GM11168 (cell line): ENCODE results near the gene TMEM178B.

ENCODE experiments used
- in situ Hi-C: fragments of 300-500 bp; cut with MboI; formaldehyde crosslinking; loops from one replicate; pipeline ENCODE4 v1.12.0; 2022; ENCODE audit warnings: low sequenced_read_pairs; ENCODE audit not compliant: unreplicated experiment

TMEM178B gene

GRCh38 chr7:141251180-141251579 is 177.3 kb downstream of the TMEM178B start:
- in situ Hi-C loops, result no loop called here

DNA sequence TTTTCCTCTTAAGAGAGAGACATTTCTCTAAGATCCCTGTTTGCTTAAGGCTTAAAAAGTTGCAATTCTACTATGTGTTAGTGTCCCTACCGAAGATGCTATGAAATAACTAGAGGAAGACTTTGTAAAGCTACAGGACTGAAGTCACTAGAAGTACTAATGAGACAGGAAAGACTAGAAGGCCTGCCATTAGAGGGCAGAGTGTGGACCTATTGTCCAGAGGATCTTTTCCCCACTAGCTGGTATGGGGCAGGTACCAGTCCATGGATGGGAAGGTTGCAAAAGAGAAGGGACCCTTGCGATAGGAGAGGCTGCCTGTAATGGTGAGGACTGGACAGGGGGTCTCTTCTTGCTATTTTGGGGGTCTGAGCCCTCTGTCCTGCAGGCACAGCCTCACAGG is 178.1 kb downstream of the TMEM178B start:
- in situ Hi-C loops, result no loop called here

- in situ Hi-C loops, result no loop called here
These were observed 183.7 kb downstream of the TMEM178B start for GRCh38 chr7:141257597-141257996.

GRCh38 chr7:141258559-141258958 is 184.7 kb downstream of the TMEM178B start:
- in situ Hi-C loops, result no loop called here

DNA sequence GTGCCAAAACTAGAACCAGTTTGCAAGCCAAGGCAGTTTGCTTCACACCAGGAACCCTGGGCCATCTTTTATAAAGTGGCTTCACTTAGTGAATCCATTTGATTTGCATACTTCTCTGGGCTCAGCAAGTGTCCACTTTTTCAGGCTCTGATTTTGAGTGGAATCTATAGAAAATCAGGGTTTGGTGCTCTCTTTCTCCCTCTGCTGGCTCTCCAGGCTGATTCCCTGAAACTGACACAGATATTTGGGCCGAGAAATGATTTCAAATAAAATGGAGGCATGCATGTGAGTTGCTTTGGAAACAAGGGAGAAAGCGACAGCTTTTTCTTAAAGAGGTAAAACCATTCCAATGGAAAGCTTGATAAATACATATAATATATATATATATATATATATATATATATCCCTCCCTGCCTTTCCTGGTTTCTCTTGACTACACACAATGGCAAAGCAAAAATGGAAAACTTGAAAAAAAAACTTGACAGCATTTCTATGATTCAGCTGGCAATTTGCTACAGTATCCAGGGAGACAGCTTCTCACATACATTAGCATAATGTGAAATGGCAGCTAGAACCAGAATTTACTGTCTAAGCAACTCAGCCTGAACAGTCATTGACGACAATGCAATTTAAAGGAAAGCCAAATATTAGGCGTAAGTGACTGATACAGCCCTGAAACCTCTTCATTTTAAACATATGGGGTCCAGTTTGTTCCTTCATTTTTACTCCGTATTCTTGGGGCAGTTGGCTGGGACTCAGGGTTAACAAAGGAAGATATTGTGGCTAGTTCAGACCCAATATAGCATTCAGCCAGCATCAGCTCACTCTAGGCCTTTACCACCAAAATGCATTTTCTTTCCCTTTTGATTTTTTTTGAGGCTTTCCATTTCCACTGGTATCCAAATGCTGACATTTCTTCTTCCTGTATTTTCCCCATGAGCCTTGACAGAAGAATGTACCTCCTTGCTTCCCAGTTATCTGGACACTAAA is 188.5 kb downstream of the TMEM178B start:
- in situ Hi-C loops, result no loop called here

GRCh38 chr7:141263508-141263907 is 189.6 kb downstream of the TMEM178B start:
- in situ Hi-C loops, result no loop called here

DNA sequence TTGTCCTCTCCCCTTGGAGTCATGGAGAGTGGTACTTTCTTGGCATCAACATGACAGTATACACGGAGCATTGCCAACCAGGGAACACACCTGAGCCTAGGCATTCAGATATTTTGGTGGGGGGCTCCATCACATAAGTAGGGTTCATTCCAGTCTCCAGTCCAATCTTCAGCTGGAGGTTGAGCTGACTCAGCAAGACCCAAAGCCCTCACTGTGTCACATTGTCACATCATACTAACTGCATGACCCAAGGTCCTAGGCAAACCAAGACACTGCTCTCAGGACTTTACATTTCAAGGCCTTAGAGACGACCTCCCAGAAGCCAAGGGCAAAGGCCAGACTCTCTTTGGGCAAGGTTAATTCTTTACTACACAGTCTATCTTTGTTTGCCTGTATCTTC is 190.1 kb downstream of the TMEM178B start:
- in situ Hi-C loops, result no loop called here

DNA sequence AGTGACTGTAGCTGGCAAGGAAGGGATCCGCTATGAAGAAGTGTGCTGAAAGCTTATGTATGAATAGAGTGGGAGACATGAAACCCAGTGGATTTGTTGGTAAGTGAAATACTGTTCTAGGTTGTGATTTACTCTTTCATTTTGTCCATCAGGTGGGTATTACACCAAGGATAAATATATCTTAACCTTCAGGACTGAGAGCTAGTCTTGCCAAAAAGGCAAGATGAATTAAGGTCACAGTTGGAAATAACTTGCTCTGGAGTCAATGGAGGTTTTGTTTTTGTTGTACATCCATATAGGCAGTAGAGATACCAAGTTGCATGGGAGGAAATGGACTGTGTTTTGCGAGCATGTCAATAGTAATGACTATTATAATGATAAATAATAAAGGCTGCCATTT is 190.6 kb downstream of the TMEM178B start:
- in situ Hi-C loops, result no loop called here

DNA sequence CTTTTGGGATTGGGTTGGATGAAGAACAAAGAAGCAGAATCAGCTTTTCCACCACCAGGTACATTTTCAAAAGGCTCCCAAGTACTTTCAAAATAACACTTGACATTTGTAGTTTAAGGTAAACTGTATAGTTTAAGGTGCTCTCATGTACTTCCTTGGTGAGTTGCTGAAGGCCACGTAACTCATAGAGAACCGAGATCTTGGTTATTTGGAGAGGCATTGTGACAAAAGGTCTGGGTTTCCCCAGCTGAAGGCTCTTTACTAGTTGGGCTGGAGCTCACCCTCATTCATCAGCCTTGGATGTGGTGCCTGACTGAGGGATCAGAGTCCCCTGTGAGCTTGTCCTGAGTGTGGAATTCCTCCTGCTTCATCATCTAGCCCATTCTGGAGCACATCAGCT is 191.8 kb downstream of the TMEM178B start:
- in situ Hi-C loops, result no loop called here

DNA sequence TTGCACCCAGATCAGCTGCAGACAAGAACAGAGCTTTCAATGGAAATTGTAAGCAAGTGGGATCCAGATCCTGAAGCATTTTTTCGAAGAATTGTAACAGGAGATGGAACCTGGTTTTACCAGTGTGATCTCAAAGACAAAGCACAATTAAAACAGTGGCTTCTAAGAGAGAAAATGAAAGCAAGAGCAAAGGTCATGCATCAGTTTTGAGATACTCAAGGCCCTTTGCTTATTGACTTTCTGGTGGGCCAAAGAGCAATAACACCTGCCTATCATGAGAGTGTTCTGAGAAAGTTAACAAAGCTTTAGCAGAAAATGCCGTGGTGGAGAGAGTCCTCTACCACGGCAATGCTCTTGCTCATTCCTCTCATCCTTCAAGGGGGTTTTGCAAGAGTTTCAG is 194.8 kb downstream of the TMEM178B start:
- in situ Hi-C loops, result no loop called here

DNA sequence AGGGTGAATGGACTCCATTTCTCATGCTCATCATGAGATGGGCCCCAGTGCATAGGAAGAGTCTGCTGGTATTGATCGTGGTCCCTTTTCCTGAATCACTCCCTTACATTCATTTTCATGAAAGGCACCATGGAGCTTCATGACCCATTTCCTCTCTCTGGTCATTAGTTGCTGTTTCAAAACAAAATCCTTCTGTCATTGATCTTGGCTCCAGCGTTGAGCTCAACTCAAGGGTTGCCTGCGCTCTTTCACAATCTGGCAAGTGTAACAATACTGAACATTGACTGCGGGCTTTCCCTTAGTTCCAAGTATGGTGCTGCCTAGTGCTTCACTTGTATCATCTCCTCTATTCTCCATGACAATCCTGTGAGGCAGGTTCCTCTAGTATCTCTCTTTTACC is 197.6 kb downstream of the TMEM178B start:
- in situ Hi-C loops, result no loop called here

GRCh38 chr7:141272417-141272816 is 198.6 kb downstream of the TMEM178B start:
- in situ Hi-C loops, result no loop called here

GRCh38 chr7:141275350-141275749 is 201.5 kb downstream of the TMEM178B start:
- in situ Hi-C loops, result no loop called here

DNA sequence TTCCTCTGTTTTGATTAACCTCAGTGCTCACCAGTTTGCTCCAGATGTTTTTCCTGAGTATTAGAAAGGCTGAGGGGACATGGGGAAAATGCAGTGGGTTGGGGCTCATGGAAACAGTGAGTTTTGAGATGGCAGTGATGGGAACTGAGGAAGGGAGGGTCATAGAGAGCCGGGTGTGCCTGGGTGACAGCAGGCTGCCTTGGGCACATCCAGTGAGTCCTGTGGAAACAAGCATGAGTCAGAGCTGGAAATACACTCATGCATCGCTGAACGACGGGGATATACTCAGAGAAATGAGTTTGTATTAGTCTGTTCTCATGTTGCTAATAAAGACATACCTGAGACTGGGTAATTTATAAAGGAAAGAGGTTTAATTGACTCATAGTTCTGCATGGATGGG is 202.2 kb downstream of the TMEM178B start:
- in situ Hi-C loops, result no loop called here

DNA sequence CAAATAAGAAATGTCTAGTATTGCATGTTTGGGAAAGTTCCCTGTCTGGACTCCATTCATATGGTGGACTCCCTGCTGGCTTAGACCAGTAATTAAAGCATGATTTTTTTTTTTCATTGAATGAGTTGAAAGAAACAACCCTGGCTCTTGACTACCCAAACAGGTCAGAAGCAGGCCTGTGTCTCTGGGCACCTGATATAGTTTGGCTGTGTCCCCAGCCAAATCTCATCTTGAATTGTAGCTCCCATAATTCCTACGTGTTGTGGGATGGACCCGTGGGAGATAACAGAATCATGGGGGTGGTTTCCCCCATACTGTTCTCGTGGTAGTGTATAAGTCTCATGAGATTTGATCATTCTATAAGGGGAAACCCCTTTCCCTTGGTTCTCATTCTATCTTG is 206.2 kb downstream of the TMEM178B start:
- in situ Hi-C loops, result no loop called here

- in situ Hi-C loops, result no loop called here
These were observed 207.4 kb downstream of the TMEM178B start for GRCh38 chr7:141281311-141281710.

GRCh38 chr7:141286522-141286921 is 212.7 kb downstream of the TMEM178B start:
- in situ Hi-C loops, result no loop called here

DNA sequence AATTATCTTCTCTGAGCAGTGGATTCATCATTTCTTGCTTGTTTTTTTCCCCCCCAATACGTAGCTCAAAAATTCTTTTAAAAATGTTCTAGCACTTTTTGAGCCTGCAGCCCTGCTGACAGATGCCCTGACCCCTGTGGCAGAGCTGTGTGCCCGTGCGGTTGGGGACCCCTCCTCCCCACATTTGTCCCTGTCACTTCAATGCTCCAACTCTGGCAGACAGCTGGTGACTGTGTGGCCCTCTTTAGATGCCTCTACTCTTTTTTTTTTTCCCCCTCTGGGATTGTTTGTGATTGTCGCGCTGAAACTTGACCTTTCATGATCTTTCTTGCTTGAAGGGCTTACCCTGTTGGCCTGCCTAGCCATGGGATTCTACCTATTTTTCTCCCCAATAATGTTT is 214.1 kb downstream of the TMEM178B start:
- in situ Hi-C loops, result no loop called here

DNA sequence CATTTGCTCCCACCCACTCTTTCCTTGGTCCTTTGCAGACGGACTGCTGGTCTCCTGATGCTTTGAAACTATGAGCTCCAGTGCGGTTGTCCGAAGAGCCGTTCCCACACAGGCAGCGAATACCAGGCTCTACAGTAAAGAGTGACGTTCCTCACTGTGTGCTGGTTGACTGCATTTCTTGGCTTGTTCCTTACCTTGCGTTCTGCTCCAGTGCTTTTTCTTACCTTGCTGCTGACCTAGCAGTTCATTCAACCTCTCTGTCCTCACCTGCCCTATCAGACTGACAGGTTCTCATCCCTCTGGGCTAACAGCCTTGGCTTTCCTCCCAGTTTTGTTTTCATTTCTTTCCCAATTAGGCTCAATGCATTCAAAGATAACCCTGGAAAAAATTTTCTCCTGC is 214.8 kb downstream of the TMEM178B start:
- in situ Hi-C loops, result no loop called here

DNA sequence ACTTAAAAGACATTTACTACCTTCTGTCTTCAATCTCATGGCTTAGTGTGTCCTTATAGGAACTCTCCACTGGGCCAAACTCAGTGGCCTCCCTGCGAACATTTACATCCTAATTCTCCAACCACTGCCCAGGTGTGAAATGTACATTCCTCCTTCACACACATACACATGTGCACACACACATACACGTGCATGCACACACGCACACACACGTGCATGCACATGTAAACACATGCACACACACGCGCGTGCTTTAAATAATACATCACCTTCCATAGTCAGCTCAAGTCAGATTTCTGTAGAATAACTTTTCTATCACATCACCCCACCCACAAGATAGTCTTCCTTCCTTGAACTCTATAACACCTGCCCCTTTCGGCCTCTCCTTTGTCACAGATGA is 216.5 kb downstream of the TMEM178B start:
- in situ Hi-C loops, result no loop called here

- in situ Hi-C loops, result no loop called here
These were observed 217.1 kb downstream of the TMEM178B start for GRCh38 chr7:141290973-141291372.

- in situ Hi-C loops, result no loop called here
These were observed 217.7 kb downstream of the TMEM178B start for GRCh38 chr7:141291541-141291940.
